Central memory CD8-positive, alpha-beta T cell (primary cell): ENCODE measurements around the gene MRPS22.
"Not testable (repeated sequence)": the region's sequence is repeated elsewhere in the genome, so short reads cannot be mapped to it uniquely, and the experiment has no call there.

ENCODE experiments used
- ATAC-seq: fragments of 150-1000 bp; cut with Tn5 transposase; replicated peaks from 2 replicates; pipeline ENCODE4 v1.10.0; 2022; ENCODE audit warnings: mild to moderate bottlenecking, moderate FRiP score, moderate number of reproducible peaks; ENCODE audit not compliant: poor library complexity, severe bottlenecking; ENCODE audit errors: extremely low read depth
- DNase-seq, 2 donors: peaks; one replicate each; pipeline ENCODE4 v3.0.0; 2021; ENCODE audit warnings: low spot score in 2 of 2
- H3K27ac Mint-ChIP-seq: one replicate; pipeline ENCODE4 v1.8.0; 2022; ENCODE audit warnings: low read depth, mild to moderate bottlenecking, moderate library complexity, mixed read lengths
- H3K27me3 Mint-ChIP-seq: one replicate; pipeline ENCODE4 v1.8.0; 2022; ENCODE audit warnings: mixed read lengths
- H3K36me3 Mint-ChIP-seq: one replicate; pipeline ENCODE4 v1.8.0; 2022; ENCODE audit warnings: mild to moderate bottlenecking, moderate library complexity, mixed read lengths; ENCODE audit not compliant: insufficient read depth
- H3K4me1 Mint-ChIP-seq: one replicate; pipeline ENCODE4 v1.8.0; 2022; ENCODE audit warnings: mixed read lengths
- H3K4me3 Mint-ChIP-seq: one replicate; pipeline ENCODE4 v1.8.0; 2022; ENCODE audit warnings: mild to moderate bottlenecking, moderate library complexity, mixed read lengths
- H3K9me3 Mint-ChIP-seq: one replicate; pipeline ENCODE4 v1.8.0; 2022; ENCODE audit warnings: mixed read lengths

MRPS22 gene

DNA sequence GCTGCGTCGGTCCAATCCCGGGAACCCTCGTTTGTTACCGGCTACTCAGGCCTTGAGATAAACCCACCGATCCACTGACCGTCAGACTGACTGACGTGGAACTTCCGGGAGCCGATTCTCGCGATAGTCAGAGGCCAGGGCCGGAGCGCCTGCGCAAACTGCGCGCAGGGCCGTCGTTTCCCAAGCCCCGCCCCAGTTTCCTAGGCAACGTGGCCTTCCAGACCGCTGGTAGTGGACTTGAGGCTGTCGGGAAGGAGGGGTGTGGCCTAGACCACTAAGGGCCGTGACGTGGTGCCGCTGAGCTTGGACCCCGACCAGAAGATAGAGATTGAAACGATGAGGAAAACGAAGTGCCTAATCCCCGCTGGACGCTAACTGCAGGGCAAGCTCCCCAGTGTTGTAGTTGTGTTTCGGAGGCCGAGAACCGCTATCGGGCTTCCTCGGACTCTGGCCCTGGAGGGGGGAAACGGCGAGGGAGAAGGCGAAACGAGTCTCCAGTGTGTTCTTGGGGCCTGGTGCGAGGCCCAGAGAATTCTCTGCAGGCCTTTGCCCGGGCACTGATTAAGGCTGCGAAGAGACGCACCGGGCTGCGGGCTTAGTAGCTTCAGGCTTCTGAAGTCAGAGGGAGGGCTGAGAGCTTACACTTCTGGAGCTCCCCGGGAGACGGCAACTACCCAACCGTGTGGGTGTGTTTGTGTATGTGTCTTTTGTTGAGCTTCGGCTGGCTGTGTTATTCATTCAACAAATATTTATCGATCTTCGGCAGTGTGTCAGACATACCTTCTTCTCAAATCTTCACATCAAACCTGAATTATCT is 45.9 kb downstream of the MRPS22 start, which contains the start of gene COPB2:
TSS of gene COPB2 (minus strand) at position 96 of the 817 bp plus-strand sequence. CDS start 97 bp downstream, outside the sequence.
- H3K27me3 Mint-ChIP-seq, result no peaks in the 10 kb centered on the region
- DNase-seq (peak; percentile 91 to 98), ATAC-seq (peak; percentile 85)
- no peaks in the 10 kb centered on the region for H3K9me3 Mint-ChIP-seq
- peak within 1 kb of the TSS; percentile 86 for H3K4me3 Mint-ChIP-seq
- H3K36me3 Mint-ChIP-seq, result peaks cover 18% of the 10 kb centered on the region
- H3K27ac Mint-ChIP-seq, result peak within 1 kb of the TSS; percentile 99
- peaks cover 43% of the 10 kb centered on the region for H3K4me1 Mint-ChIP-seq

DNA sequence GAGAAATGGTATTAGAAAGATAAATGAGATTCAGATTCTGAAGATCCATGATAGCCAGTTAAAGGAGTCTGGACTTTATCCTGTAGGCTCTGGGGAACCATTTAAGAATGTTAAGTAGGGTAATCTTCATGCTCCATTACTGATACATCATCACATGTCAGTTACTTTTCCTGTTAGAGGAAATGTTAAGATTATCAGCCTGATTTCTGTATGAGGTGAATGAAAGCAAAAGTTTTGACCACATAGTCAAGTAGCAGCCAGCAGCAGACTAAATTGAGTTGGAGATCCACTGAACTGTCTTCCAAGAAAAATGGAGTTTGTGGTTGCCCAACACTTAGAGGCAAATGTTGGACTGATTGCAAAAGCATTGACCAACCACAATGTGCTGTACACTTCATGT is 50.3 kb downstream of the MRPS22 start:
- Mint-ChIP-seq H3K27ac (no peak overlapping the region), H3K4me1 (peaks cover 13% of the 10 kb centered on the region), H3K36me3 (peaks cover 10% of the 10 kb centered on the region), H3K27me3 (no peaks in the 10 kb centered on the region), H3K4me3 (no peak overlapping the region), H3K9me3 (no peaks in the 10 kb centered on the region)
- DNase-seq (no peak), ATAC-seq (no peak)

DNA sequence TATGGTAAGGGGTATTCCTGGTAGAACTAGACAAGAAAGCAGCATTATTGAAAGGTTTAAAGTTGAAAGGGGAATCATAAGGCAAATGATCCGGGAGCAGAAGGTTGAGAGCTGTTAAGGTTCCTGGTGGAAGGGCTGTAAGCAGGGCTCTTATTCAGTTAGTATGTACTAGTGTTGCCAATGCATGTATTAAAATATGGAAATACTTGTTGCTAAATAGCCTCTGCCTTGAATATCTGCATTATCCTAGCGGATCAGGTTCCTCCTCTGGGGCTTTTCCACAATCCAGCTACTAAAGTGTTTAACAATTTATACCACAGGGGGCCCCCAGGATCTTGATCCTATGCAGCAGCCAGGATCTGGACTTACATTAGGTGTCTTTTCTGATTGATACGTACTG is 52.9 kb downstream of the MRPS22 start:
- DNase-seq, result no peak
- H3K36me3 Mint-ChIP-seq, result no peaks in the 10 kb centered on the region
- H3K27me3 Mint-ChIP-seq, result no peaks in the 10 kb centered on the region
- H3K4me3 Mint-ChIP-seq, result no peak overlapping the region
- no peaks in the 10 kb centered on the region for H3K4me1 Mint-ChIP-seq
- no peak overlapping the region for H3K27ac Mint-ChIP-seq
- H3K9me3 Mint-ChIP-seq, result peaks cover 3% of the 10 kb centered on the region
- ATAC-seq, result no peak

DNA sequence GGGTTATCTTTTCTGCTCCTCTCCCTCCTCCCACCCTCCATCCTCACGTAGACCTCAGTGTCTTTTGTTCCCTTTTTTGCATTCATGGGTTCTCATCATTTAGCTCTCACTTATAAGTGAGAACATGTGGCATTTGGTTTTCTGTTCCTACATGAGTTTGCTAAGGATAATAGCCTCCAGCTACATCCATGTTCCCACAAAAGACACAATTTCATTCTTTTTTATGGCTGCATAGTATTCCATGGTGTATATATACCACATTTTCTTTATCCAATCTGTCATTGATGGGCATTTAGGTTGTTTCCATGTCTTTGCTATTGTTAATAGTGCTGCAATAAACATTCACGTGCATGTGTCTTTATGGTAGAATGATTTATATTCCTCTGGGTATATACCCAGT is 57.3 kb downstream of the MRPS22 start:
- ATAC-seq, H3K27ac Mint-ChIP-seq, DNase-seq, H3K4me3 Mint-ChIP-seq, H3K4me1 Mint-ChIP-seq, H3K36me3 Mint-ChIP-seq: not testable (repeated sequence)
- Mint-ChIP-seq H3K27me3 (peaks cover 11% of the 10 kb centered on the region), H3K9me3 (peaks cover 25% of the 10 kb centered on the region)
